GM23248 (cell line): ENCODE measurements around the gene MAGEL2.

Experiments used
- EZH2 ChIP-seq: fragments of 200-600 bp; sonication (generic); IDR thresholded peaks from 2 replicates; pipeline ENCODE4 v1.6.1; 2018; ENCODE audit warnings: antibody characterized with exemption, mild to moderate bottlenecking; ENCODE audit not compliant: insufficient read depth, poor library complexity, severe bottlenecking
- EZH2phosphoT487 ChIP-seq: fragments of 200-600 bp; sonication (generic); IDR thresholded peaks from 2 replicates; pipeline ENCODE4 v1.6.1; 2018; ENCODE audit warnings: antibody characterized with exemption, moderate library complexity, mild to moderate bottlenecking, low read depth; ENCODE audit not compliant: insufficient read depth

- no peak for TF ChIP-seq EZH2
- TF ChIP-seq EZH2phosphoT487, result no peak
Measured at GRCh38 chr15:23595368-23595767, 52.3 kb downstream of the MAGEL2 start.
